SK-N-SH (cell line): Measurements from ENCODE around the gene C16orf92. TPM values are rescaled to one million over a fixed set of nuclear protein-coding genes. Genes with fewer than 3 reads are reported as not detected.
"Not testable (repeated sequence)": the region's sequence is repeated elsewhere in the genome, so short reads cannot be mapped to it uniquely, and the experiment has no call there.

Experiments used
- CTCF ChIA-PET: fragments of 300-600, 350-600 bp; formaldehyde crosslinking; extraction: SDS; loops from one replicate; lab custom pipeline; 2021; lab: Yijun Ruan, JAX
- POLR2A ChIA-PET: fragments of 350-600 bp; sonication (Branson Sonifier 250); formaldehyde crosslinking; extraction: SDS; loops from one replicate; lab custom pipeline; 2020; ENCODE audit warnings: antibody characterized with exemption, inconsistent platforms; lab: Yijun Ruan, JAX
- DNase-seq: peaks from one replicate; pipeline ENCODE4 v3.0.0; 2012
- H2AFZ ChIP-seq: fragments of 200-600 bp; sonication (generic); 2 replicates; pipeline ENCODE4 v1.8.1; 2016; ENCODE audit warnings: antibody characterized with exemption, mild to moderate bottlenecking, low read depth
- H3F3A ChIP-seq: fragments of 200-600 bp; sonication (generic); replicated peaks from 2 replicates; pipeline ENCODE3; 2016; ENCODE audit warnings: antibody characterized with exemption, mild to moderate bottlenecking; ENCODE audit not compliant: insufficient read depth
- H3K27ac ChIP-seq, 2 experiments: fragments of 200-500 bp in 1 of 2; fragments of 200-600 bp in 1 of 2; sonication (Bioruptor generic) in 1 of 2; sonication (generic), shearing (Covaris generic) in 1 of 2; 2 replicates each; pipeline versions ENCODE4 v1.5.1 to v1.6.1; 2014 to 2016; ENCODE audit warnings: low read depth in 2 of 2, inconsistent platforms in 1 of 2, low read length in 1 of 2, mild to moderate bottlenecking in 1 of 2, mixed read lengths in 1 of 2
- H3K27me3 ChIP-seq: fragments of 200-600 bp; sonication (generic), shearing (Covaris generic); 2 replicates; pipeline ENCODE4 v1.6.1; 2016; ENCODE audit warnings: mixed run types; ENCODE audit not compliant: insufficient read depth
- H3K36me3 ChIP-seq, 2 experiments: fragments of 200-500 bp in 1 of 2; fragments of 200-600 bp in 1 of 2; sonication (Bioruptor generic) in 1 of 2; sonication (generic) in 1 of 2; replicated peaks in 1 of 2; 2 replicates each; pipeline versions ENCODE3 to v1.5.1; 2014 to 2016; ENCODE audit warnings: low read length in 1 of 2, mild to moderate bottlenecking in 1 of 2; ENCODE audit not compliant: insufficient read depth in 2 of 2, control insufficient read depth in 1 of 2
- H3K4me1 ChIP-seq, 2 experiments: fragments of 200-500 bp in 1 of 2; fragments of 200-600 bp in 1 of 2; sonication (Bioruptor generic) in 1 of 2; sonication (generic), shearing (Covaris generic) in 1 of 2; 2 replicates each; pipeline versions ENCODE4 v1.5.1 to v1.6.1; 2014 to 2016; ENCODE audit warnings: low read depth in 1 of 2, low read length in 1 of 2, mixed run types in 1 of 2; ENCODE audit not compliant: insufficient read depth in 2 of 2, control insufficient read depth in 1 of 2
- H3K4me2 ChIP-seq: fragments of 200-600 bp; sonication (generic), shearing (Covaris generic); 2 replicates; pipeline ENCODE4 v1.6.1; 2017; ENCODE audit warnings: mixed run types
- H3K4me3 ChIP-seq, 2 experiments: fragments of 200-500 bp in 1 of 2; fragments of 200-600 bp in 1 of 2; sonication (Bioruptor generic) in 1 of 2; sonication (generic), shearing (Covaris generic) in 1 of 2; 2 replicates each; pipeline versions ENCODE4 v1.5.1 to v1.8.1; 2014 to 2016; ENCODE audit warnings: low read depth in 2 of 2, inconsistent platforms in 1 of 2, low read length in 1 of 2, mild to moderate bottlenecking in 1 of 2, mixed read lengths in 1 of 2, moderate library complexity in 1 of 2
- H3K79me2 ChIP-seq: fragments of 200-600 bp; sonication (generic); 2 replicates; pipeline ENCODE4 v1.8.1; 2017; ENCODE audit warnings: mild to moderate bottlenecking; ENCODE audit not compliant: insufficient read depth
- H3K9ac ChIP-seq: fragments of 200-600 bp; sonication (generic); 2 replicates; pipeline ENCODE4 v1.6.1; 2017; ENCODE audit warnings: mixed run types
- H3K9me2 ChIP-seq: fragments of 200-600 bp; sonication (generic); 2 replicates; pipeline ENCODE4 v1.6.1; 2017; ENCODE audit warnings: mixed run types
- H3K9me3 ChIP-seq: fragments of 200-600 bp; sonication (generic); 2 replicates; pipeline ENCODE4 v1.6.1; 2017; ENCODE audit warnings: mixed run types, mild to moderate bottlenecking, moderate library complexity
- H4K20me1 ChIP-seq: fragments of 200-600 bp; sonication (generic); 2 replicates; pipeline ENCODE4 v1.6.1; 2017; ENCODE audit warnings: mild to moderate bottlenecking, mixed run types; ENCODE audit not compliant: insufficient read depth
- EZH2phosphoT487 ChIP-seq: fragments of 200-600 bp; sonication (generic); IDR thresholded peaks from 2 replicates; pipeline ENCODE4 v1.6.1; 2017; ENCODE audit warnings: low read depth, mixed run types, mild to moderate bottlenecking, antibody characterized with exemption, moderate library complexity, borderline replicate concordance
- WGBS: methylation state at CpG from one replicate; pipeline ENCODE4 v1.1.6; 2017; ENCODE audit warnings: low lambda C conversion rate; 5-methylcytosine and 5-hydroxymethylcytosine counted together
- polyA plus RNA-seq, 3 experiments: library from polyadenylated mRNA; depleted of rRNA; stranded (reverse); fragments of >200 nt; gene quantifications; 2 replicates each; pipeline ENCODE4 v1.2.3, GENCODE V29; 2012

Gene C16orf92
- polyA plus RNA-seq, 1 of the 3 experiments (the other 2 are of a cell fraction), result not detected

DNA sequence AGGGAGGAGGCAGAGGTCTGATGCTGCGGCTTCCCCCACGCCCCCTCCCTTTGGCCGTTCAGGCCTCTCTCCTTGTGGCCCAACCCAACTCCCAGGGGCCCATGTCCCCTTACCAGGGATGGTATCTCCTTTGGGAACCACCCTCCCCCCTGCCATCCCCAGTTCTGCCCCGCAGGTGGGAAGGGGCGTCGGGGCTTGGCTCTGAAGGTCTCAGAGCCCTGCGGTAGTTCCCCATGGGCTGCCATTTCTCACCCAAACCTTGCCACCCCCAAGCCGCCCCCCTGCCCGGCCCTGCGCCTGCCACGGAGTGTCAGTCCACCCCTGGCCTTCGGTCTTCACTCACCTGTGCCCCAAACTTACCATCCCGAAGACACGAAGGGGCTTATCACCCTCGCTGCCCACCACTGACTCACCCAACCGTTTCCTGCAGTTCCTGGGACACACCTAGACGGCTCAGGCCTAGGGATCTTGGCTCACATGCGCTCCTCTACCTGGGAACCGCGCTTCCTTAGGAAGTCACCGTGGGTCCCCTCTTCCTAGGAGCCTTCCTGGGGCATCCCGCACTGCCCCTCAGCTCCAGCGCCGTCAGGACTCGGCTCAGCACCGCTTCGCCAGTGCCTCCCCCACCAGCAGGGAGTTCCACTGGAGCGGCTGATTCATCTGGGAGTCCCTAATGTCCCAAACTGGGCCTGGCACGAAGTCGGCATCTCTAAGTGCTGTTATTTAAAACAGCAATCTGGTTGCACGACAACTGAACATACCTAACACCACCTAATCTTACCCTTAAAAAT is 11.1 kb upstream of the C16orf92 start:
- DNase-seq, result no peak
- H3K9me2 ChIP-seq, result no peaks in the 10 kb centered on the region
- no peak overlapping the region for H3K27ac ChIP-seq
- H3K9me3 ChIP-seq, result no peaks in the 10 kb centered on the region
- H3K4me3 ChIP-seq, result peak overlapping the region in 1 of 2 experiments; percentile 53; a peak in 1 of 4 replicates
- CTCF ChIA-PET, result interaction anchor here (0.6 kb wide), 1 partner anchor 9 kb away, joined by 3 read pairs; no protein-coding TSS in a partner anchor
- no peaks in the 10 kb centered on the region for H3F3A ChIP-seq
- peak overlapping the region; percentile 85; the same call in 1 of the 2 replicates for H3K4me2 ChIP-seq
- no peaks in the 10 kb centered on the region for H3K79me2 ChIP-seq
- H3K27me3 ChIP-seq, result no peaks in the 10 kb centered on the region
- H3K4me1 ChIP-seq, result peaks cover 0 to 5% of the 10 kb centered on the region in 2 experiments; a peak in 1 of 4 replicates
- TF ChIP-seq EZH2phosphoT487, result no peak
- 90% methylated on average over 26 of the region's 31 CpGs for WGBS
- no peaks in the 10 kb centered on the region for H4K20me1 ChIP-seq
- POLR2A ChIA-PET, result interaction anchor here (0.7 kb wide), 1 partner anchor 8 kb away, joined by 5 read pairs; no protein-coding TSS in a partner anchor
- no peak overlapping the region for H2AFZ ChIP-seq
- no peaks in the 10 kb centered on the region for H3K36me3 ChIP-seq
- no peak overlapping the region for H3K9ac ChIP-seq

DNA sequence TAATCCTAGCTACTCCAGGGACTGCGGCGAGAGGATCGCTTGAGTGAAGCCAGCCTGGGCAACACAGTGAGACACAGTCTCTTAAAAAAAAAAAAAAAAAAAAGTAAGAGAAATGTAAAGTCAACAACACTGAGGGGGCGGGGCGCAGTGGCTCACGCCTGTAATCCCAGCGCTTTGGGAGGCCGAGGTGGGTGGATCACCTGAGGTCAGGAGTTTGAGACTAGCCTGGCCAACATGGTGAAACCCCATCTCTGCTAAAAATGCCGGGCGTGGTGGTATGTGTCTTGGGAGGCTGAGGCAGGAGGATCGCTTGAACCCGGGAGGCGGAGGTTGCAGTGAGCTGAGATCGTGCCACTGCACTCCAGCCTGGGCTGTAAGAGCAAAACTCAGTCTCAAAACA is 10.4 kb upstream of the C16orf92 start:
- H3K4me1 ChIP-seq, H3K9me3 ChIP-seq, H3K36me3 ChIP-seq, H3K27me3 ChIP-seq, H2AFZ ChIP-seq, H3K4me2 ChIP-seq, H3F3A ChIP-seq, H3K9me2 ChIP-seq, H3K79me2 ChIP-seq, H3K27ac ChIP-seq, H3K9ac ChIP-seq, H3K4me3 ChIP-seq, CTCF ChIA-PET, DNase-seq, H4K20me1 ChIP-seq: not testable (repeated sequence)
- POLR2A ChIA-PET, result interaction anchor here (0.7 kb wide), 1 partner anchor 9 kb away, joined by 5 read pairs; no protein-coding TSS in a partner anchor
- WGBS, result 93% methylated on average over 14 of the region's 14 CpGs

DNA sequence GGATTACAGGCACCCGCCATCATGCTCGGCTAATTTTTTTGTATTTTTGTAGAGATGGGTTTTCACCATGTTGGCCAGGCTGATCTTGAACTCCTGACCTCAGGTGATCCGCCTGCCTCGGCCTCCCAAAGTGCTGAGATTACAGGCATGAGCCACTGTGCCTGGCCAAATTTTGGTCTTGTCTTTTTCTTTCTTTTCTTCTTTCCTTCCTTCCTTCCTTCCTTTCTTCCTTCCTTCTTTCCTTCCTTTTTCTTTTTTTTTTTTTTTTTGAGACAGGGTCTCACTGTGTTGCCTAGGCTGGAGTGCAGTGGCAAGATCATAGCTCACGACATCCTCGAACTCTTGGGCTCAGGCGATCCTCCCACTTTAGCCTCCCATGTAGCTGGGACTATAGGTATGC is 7.5 kb upstream of the C16orf92 start:
- H3K4me3 ChIP-seq, H3K4me1 ChIP-seq, H3K4me2 ChIP-seq, H3K27ac ChIP-seq, H3K36me3 ChIP-seq, H4K20me1 ChIP-seq, H3K9ac ChIP-seq, H3K9me2 ChIP-seq, H3F3A ChIP-seq, H2AFZ ChIP-seq, H3K79me2 ChIP-seq, H3K27me3 ChIP-seq, POLR2A ChIA-PET, H3K9me3 ChIP-seq, DNase-seq: not testable (repeated sequence)
- WGBS, result 86% methylated on average over 7 of the region's 7 CpGs
- CTCF ChIA-PET, result interaction anchor here (0.6 to 1.1 kb wide), 2 partner anchors 35 to 200 kb away, joined by 3 to 4 read pairs; partner anchors contain the start of gene PAGR1
